MV-4-11 (cell line): ENCODE measurements around the gene ACTN4.
A peak's percentile ranks its signal among the peaks of the same experiment; 100 is the strongest.
"Not testable (repeated sequence)": the region's sequence is repeated elsewhere in the genome, so short reads cannot be mapped to it uniquely, and the experiment has no call there.

Source experiments
- DNase-seq: peaks from one replicate; lab custom pipeline; 2025; lab: John Stamatoyannopoulos, UW

Gene ACTN4

GRCh38 chr19:38647368-38647965 is at the start of gene ACTN4:
Gene ACTN4, plus strand, starts transcription at chr19:38647649. Its CDS starts 97 bp downstream, at chr19:38647746.
- peak; percentile 98 for DNase-seq

GRCh38 chr19:38599722-38600121 is 47.7 kb upstream of the ACTN4 start:
- no peak for DNase-seq

- DNase-seq, result not testable (repeated sequence)
Measured at GRCh38 chr19:38602856-38603255, 44.6 kb upstream of the ACTN4 start.

GRCh38 chr19:38606131-38606530 is 41.3 kb upstream of the ACTN4 start:
- DNase-seq, result no peak

- DNase-seq, result no peak
Measured at GRCh38 chr19:38614289-38614688, 33.2 kb upstream of the ACTN4 start.

- DNase-seq, result no peak
Measured at GRCh38 chr19:38615007-38615581, 32.4 kb upstream of the ACTN4 start.

- no peak for DNase-seq
Measured at GRCh38 chr19:38616265-38616664, 31.2 kb upstream of the ACTN4 start.

- DNase-seq, result no peak
Measured at GRCh38 chr19:38617283-38617763, 30.1 kb upstream of the ACTN4 start.

- peak; percentile 76 for DNase-seq
Measured at GRCh38 chr19:38617764-38618589, 29.5 kb upstream of the ACTN4 start, which contains the start of gene MAP4K1. Gene MAP4K1, minus strand, starts transcription at chr19:38617953. Its CDS starts 58 bp downstream, at chr19:38617895.

GRCh38 chr19:38618590-38619360 is 28.7 kb upstream of the ACTN4 start, which contains the start of gene EIF3K:
Gene EIF3K, plus strand, starts transcription at chr19:38619188. Its CDS starts 81 bp downstream, at chr19:38619269.
- DNase-seq, result peak; percentile 100

- DNase-seq, result no peak
Measured at GRCh38 chr19:38619361-38620174, 27.9 kb upstream of the ACTN4 start.

GRCh38 chr19:38624822-38625221 is 22.6 kb upstream of the ACTN4 start:
- no peak for DNase-seq

GRCh38 chr19:38626401-38626800 is 21.0 kb upstream of the ACTN4 start:
- no peak for DNase-seq

GRCh38 chr19:38629568-38629967 is 17.9 kb upstream of the ACTN4 start:
- no peak for DNase-seq

- DNase-seq, result peak; percentile 50
Measured at GRCh38 chr19:38631301-38631700, 16.1 kb upstream of the ACTN4 start.

- DNase-seq, result peak; percentile 22
Measured at GRCh38 chr19:38631811-38632475, 15.5 kb upstream of the ACTN4 start.

GRCh38 chr19:38632476-38633213 is 14.8 kb upstream of the ACTN4 start:
- DNase-seq, result no peak

- DNase-seq, result no peak
Measured at GRCh38 chr19:38634757-38635482, 12.5 kb upstream of the ACTN4 start.
